ENCODE data around the gene INPP4B. TPM values are rescaled to one million over a fixed set of nuclear protein-coding genes. Genes with fewer than 3 reads are reported as not detected.

The INPP4B gene
- total RNA-seq, 1 donor from 2014 or later, result 4.9 TPM

- Mint-ChIP-seq H3K36me3 (ENCODE audit: low read depth, unreplicated experiment) (no peaks in the 10 kb centered on the region), H3K27me3 (ENCODE audit: unreplicated experiment) (no peaks in the 10 kb centered on the region), H3K9me3 (ENCODE audit: unreplicated experiment) (no peaks in the 10 kb centered on the region), H3K4me1 (ENCODE audit: unreplicated experiment) (peaks cover 8% of the 10 kb centered on the region), H3K27ac (ENCODE audit: unreplicated experiment) (no peak overlapping the region), H3K4me3 (ENCODE audit: unreplicated experiment) (no peak overlapping the region)
- no peak for TF ChIP-seq CTCF (IDR thresholded peaks at IDR 0.05; ENCODE audit: unreplicated experiment)
- no peak for DNase-seq (ENCODE audit: low spot score)
Measured at GRCh38 chr4:142549726-142550463, 296.2 kb downstream of the INPP4B start.

- no peak for TF ChIP-seq CTCF (IDR thresholded peaks at IDR 0.05; ENCODE audit: unreplicated experiment)
- no peaks in the 10 kb centered on the region for H3K27me3 Mint-ChIP-seq (ENCODE audit: unreplicated experiment)
- no peaks in the 10 kb centered on the region for H3K36me3 Mint-ChIP-seq (ENCODE audit: low read depth, unreplicated experiment)
- no peak for DNase-seq (ENCODE audit: low spot score)
- H3K4me3 Mint-ChIP-seq (ENCODE audit: unreplicated experiment), result no peak overlapping the region
- H3K4me1 Mint-ChIP-seq (ENCODE audit: unreplicated experiment), result peaks cover 8% of the 10 kb centered on the region
- no peaks in the 10 kb centered on the region for H3K9me3 Mint-ChIP-seq (ENCODE audit: unreplicated experiment)
- no peak overlapping the region for H3K27ac Mint-ChIP-seq (ENCODE audit: unreplicated experiment)
Measured at GRCh38 chr4:142549248-142549647, 296.9 kb downstream of the INPP4B start.

- H3K36me3 Mint-ChIP-seq (ENCODE audit: low read depth, unreplicated experiment), result no peaks in the 10 kb centered on the region
- peaks cover 8% of the 10 kb centered on the region for H3K4me1 Mint-ChIP-seq (ENCODE audit: unreplicated experiment)
- TF ChIP-seq CTCF (IDR thresholded peaks at IDR 0.05; ENCODE audit: unreplicated experiment), result no peak
- no peak overlapping the region for H3K4me3 Mint-ChIP-seq (ENCODE audit: unreplicated experiment)
- no peak for DNase-seq (ENCODE audit: low spot score)
- no peaks in the 10 kb centered on the region for H3K9me3 Mint-ChIP-seq (ENCODE audit: unreplicated experiment)
- H3K27ac Mint-ChIP-seq (ENCODE audit: unreplicated experiment), result no peak overlapping the region
- no peaks in the 10 kb centered on the region for H3K27me3 Mint-ChIP-seq (ENCODE audit: unreplicated experiment)
Measured at GRCh38 chr4:142548491-142548890, 297.6 kb downstream of the INPP4B start.

DNA sequence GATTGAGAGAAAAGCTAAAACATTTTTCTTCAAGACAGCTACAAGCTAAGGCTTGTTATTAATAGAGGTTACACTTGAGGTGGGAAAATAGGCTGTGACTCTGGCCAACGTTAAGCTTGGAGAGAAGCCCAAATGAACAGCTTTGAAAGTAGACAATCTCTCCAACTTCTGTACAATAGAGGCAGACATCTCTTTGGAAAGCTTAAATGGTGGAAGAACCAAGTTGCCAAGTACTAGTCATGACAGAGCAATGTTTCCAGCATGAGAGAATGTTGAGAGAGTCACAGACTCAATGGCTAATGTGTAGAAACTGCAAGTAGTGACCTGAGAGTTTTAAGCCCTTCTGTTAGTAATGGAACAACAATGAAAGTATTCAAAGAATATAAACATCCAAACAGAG is 298.1 kb downstream of the INPP4B start:
- Mint-ChIP-seq H3K9me3 (ENCODE audit: unreplicated experiment) (no peaks in the 10 kb centered on the region), H3K27ac (ENCODE audit: unreplicated experiment) (no peak overlapping the region), H3K27me3 (ENCODE audit: unreplicated experiment) (no peaks in the 10 kb centered on the region), H3K36me3 (ENCODE audit: low read depth, unreplicated experiment) (no peaks in the 10 kb centered on the region), H3K4me3 (ENCODE audit: unreplicated experiment) (no peak overlapping the region), H3K4me1 (ENCODE audit: unreplicated experiment) (peaks cover 8% of the 10 kb centered on the region)
- no peak for TF ChIP-seq CTCF (IDR thresholded peaks at IDR 0.05; ENCODE audit: unreplicated experiment)
- DNase-seq (ENCODE audit: low spot score), result no peak

GRCh38 chr4:142544594-142544993 is 301.5 kb downstream of the INPP4B start:
- DNase-seq (ENCODE audit: low spot score), result no peak
- Mint-ChIP-seq H3K4me1 (ENCODE audit: unreplicated experiment) (peaks cover under 1% of the 10 kb centered on the region), H3K9me3 (ENCODE audit: unreplicated experiment) (no peaks in the 10 kb centered on the region), H3K36me3 (ENCODE audit: low read depth, unreplicated experiment) (no peaks in the 10 kb centered on the region), H3K27me3 (ENCODE audit: unreplicated experiment) (no peaks in the 10 kb centered on the region), H3K27ac (ENCODE audit: unreplicated experiment) (no peak overlapping the region), H3K4me3 (ENCODE audit: unreplicated experiment) (no peak overlapping the region)
- TF ChIP-seq CTCF (IDR thresholded peaks at IDR 0.05; ENCODE audit: unreplicated experiment), result no peak

Data from endothelial cell (in vitro differentiated cells).